ENCODE results near the gene CDC42EP2. TPM values are rescaled to one million over a fixed set of nuclear protein-coding genes. Genes with fewer than 3 reads are reported as not detected.
A peak's percentile ranks its signal among the peaks of the same experiment; 100 is the strongest.

Gene CDC42EP2, protein sequence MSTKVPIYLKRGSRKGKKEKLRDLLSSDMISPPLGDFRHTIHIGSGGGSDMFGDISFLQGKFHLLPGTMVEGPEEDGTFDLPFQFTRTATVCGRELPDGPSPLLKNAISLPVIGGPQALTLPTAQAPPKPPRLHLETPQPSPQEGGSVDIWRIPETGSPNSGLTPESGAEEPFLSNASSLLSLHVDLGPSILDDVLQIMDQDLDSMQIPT
- total RNA-seq (10 to 100 TPM; 16.2 to 20.9 TPM), polyA plus RNA-seq (1 to 10 TPM; 2.3 to 3.5 TPM)
- long read RNA-seq, donor 1, transcript CDC42EP2-201 (2 exons, 2,023 nt): major isoform, 47 of 64 reads
- long read RNA-seq, donor 1, partial matches to known transcripts: 16 of 64 reads
- long read RNA-seq, donor 1, other reads (novel, unspliced or antisense): 1 of 64 reads
- long read RNA-seq, donor 2, transcript CDC42EP2-201 (2 exons, 2,023 nt): major isoform, 8 of 13 reads
- long read RNA-seq, donor 2, partial matches to known transcripts: 0 of 13 reads
- long read RNA-seq, donor 2, other reads (novel, unspliced or antisense): 5 of 13 reads

DNA sequence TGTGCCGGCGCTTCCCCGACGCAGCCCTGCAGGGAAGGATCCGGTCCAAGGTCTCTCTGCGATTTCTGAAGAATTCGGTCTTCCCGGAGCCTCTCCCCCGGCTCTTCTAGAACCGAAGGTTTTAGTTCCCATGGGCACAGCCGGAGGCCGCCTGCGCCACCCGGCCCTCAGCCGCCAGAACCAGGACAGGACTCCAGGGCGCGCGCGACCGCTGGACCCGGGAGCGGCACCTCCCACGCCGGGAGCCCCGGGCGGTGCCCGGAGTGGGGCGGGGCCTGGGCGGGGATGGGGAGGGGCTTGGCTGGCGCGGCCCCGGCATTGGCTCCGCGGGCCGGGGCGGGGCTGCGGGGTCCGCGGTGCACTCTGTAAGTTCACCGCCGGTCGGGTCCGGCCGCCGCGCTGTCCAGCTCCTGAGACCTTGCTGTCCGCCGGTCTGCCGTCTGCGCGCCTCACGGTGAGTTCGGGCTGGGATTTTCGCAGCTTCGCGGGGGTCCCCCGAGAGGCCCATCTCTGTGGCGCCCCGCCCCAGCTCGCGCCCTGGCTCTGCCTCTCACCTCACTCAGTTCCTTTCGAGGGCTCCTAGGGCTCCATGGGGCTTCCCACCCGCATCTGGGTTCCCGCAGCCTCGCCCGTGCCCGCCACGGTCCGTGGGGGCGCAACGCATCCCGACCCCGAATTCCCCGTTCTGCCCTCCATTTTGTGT is at the start of gene CDC42EP2:
Gene CDC42EP2, plus strand, starts transcription at position 366 of the 703 bp plus-strand sequence. CDS start 6,033 bp downstream, outside the sequence.
- peak within 1 kb of the TSS in 1 of 2 donors; percentile 52 for H3K27ac ChIP-seq (ENCODE audit: low read depth in 1 of 2, low read length in 2 of 2)

DNA sequence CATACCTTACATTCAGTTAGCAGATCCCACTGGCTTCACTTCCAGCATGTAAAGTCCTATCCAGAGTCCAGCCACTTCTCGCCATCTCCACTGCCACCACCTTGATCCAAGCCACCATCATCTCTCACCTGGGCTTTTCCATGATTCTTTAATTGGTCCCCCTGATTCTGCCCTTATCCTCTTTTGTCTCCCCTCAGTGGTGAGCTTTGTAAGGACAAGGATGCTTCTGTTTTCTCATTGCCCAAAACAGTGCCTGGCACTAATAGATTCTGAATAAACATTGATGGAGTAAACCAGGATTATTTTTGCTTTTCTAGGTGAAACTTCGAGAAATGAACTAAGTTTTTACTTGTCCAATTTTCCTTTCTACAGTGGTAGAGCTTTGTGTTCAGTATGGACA is 48.5 kb upstream of the CDC42EP2 start:
- intact Hi-C loops (cut with DNase I): no loop called here
- no peak for DNase-seq
- no peak for ATAC-seq (ENCODE audit: low FRiP score)
- H3K36me3 ChIP-seq (ENCODE audit: control insufficient read depth in 1 of 2, insufficient read depth in 2 of 2, low read length in 1 of 2): peaks cover 0 to 4% of the 10 kb centered on the region in 2 donors
- no peak overlapping the region for H3K27ac ChIP-seq (ENCODE audit: low read depth in 1 of 2, low read length in 2 of 2)
- H3K9me3 ChIP-seq (ENCODE audit: control insufficient read depth, low read length): no peaks in the 10 kb centered on the region
- 92% methylated on average over 2 of the region's 2 CpGs for WGBS, 2 donors
- H3K27me3 ChIP-seq (ENCODE audit: control insufficient read depth in 1 of 2, insufficient read depth in 2 of 2, low read length in 1 of 2): no peaks in the 10 kb centered on the region
- H3K4me1 ChIP-seq (ENCODE audit: control insufficient read depth in 1 of 2, insufficient read depth in 2 of 2, low read length in 2 of 2): peaks cover 2% of the 10 kb centered on the region in 2 donors
- no peak overlapping the region for H3K4me3 ChIP-seq (ENCODE audit: low read length in 2 of 2)

More for the DNA sequence above, at the start of gene CDC42EP2:
- intact Hi-C loops (cut with DNase I): loop anchor here (1.0 to 5.0 kb wide), 4 partner anchors 39 to 89 kb away; no protein-coding TSS in a partner anchor
- Histone ChIP-seq H3K9me3 (ENCODE audit: control insufficient read depth, low read length) (no peaks in the 10 kb centered on the region), H3K4me1 (ENCODE audit: control insufficient read depth in 1 of 2, insufficient read depth in 2 of 2, low read length in 2 of 2) (peaks cover 0 to 2% of the 10 kb centered on the region in 2 donors), H3K27me3 (ENCODE audit: control insufficient read depth in 1 of 2, insufficient read depth in 2 of 2, low read length in 1 of 2) (no peaks in the 10 kb centered on the region), H3K36me3 (ENCODE audit: control insufficient read depth in 1 of 2, insufficient read depth in 2 of 2, low read length in 1 of 2) (no peaks in the 10 kb centered on the region), H3K4me3 (ENCODE audit: low read length in 2 of 2) (peak within 1 kb of the TSS; percentile 74 to 82)
- WGBS, 2 donors: 0% methylated on average over 66 to 74 of the region's 74 CpGs
- peak; percentile 96 for ATAC-seq (ENCODE audit: low FRiP score)
- peak; percentile 88 to 96 for DNase-seq

DNA sequence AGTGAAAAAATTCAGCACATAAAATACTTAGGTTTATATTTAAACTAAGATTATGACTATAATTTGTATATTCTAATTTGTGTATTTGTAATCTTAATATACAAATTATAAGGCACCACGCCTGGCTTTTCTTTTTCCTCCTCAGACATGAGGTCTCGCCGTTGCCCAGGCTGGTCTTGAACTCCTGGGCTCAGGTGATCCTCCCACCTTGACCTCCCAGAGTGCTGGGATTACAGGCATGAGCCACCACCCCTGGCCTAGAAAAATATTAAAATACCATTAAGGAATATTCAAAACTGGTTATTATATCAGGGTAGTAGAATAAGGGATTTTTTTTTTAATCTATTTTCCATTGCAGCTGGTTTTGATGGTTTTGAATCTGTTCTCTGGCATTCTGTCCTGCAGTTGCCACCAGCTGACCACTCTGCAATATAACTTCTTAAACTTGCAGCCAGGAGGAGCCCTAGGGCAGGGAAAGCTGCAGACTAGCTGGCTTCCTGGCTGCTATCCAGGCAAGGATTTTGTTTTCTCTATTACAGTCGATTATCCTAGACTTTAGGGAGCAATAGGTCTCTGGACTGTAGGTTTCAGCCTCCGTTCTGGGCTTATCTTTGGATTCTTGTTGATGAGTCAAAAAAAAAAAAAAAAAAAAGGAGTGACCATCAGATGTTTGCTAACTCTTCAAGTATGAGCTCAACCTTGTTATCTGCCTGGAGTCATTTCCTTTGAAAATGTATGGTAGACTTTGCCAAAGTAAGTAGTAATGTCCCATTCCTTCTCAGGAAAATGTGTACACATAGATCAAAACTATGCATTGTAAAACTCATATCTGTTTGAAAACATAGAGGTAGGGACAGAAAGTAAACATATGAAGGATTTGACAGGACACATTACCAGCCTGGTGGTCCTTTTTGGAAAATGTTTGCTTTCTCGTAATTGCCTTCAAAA is 39.7 kb upstream of the CDC42EP2 start:
- H3K27ac ChIP-seq (ENCODE audit: low read depth in 1 of 2, low read length in 2 of 2): no peak overlapping the region
- intact Hi-C loops (cut with DNase I): loop anchor here (1.0 to 2.0 kb wide), 2 partner anchors 40 kb away; partner anchors contain the start of gene CDC42EP2 (in 1 of the 2)
- DNase-seq: peak in 1 of 2 donors; percentile 76
- no peak overlapping the region for H3K4me3 ChIP-seq (ENCODE audit: low read length in 2 of 2)
- WGBS, 2 donors: 31 to 41% methylated on average over 6 of the region's 6 CpGs
- H3K36me3 ChIP-seq (ENCODE audit: control insufficient read depth in 1 of 2, insufficient read depth in 2 of 2, low read length in 1 of 2): peaks cover 0 to 4% of the 10 kb centered on the region in 2 donors
- H3K4me1 ChIP-seq (ENCODE audit: control insufficient read depth in 1 of 2, insufficient read depth in 2 of 2, low read length in 2 of 2): no peaks in the 10 kb centered on the region
- no peaks in the 10 kb centered on the region for H3K9me3 ChIP-seq (ENCODE audit: control insufficient read depth, low read length)
- peak; percentile 93 for ATAC-seq (ENCODE audit: low FRiP score)
- H3K27me3 ChIP-seq (ENCODE audit: control insufficient read depth in 1 of 2, insufficient read depth in 2 of 2, low read length in 1 of 2): no peaks in the 10 kb centered on the region

DNA sequence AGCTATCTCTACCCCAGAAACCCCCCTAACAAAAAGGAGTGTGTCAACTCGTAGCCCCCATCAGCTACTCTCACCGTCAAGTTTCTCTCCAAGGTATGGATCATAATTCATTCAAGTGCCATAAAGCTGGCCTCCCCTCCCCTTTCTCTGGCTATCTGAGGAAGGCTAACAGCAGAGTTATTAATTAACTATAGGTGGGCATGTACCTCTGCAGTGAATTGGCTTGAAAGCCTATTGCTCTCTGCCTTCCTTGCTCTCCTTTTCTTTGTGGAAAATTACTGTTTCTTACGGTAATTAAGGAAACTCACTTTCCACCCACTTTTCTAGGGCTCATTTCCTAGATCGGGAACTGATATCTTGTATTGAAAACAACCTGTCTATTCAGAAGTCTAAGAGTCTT is 38.8 kb upstream of the CDC42EP2 start:
- H3K27me3 ChIP-seq (ENCODE audit: control insufficient read depth in 1 of 2, insufficient read depth in 2 of 2, low read length in 1 of 2): no peaks in the 10 kb centered on the region
- intact Hi-C loops (cut with DNase I): loop anchor here (1.0 to 2.0 kb wide), 2 partner anchors 39 kb away; partner anchors contain the start of gene CDC42EP2 (in 1 of the 2)
- 84 to 87% methylated on average over 4 of the region's 4 CpGs for WGBS, 2 donors
- H3K27ac ChIP-seq (ENCODE audit: low read depth in 1 of 2, low read length in 2 of 2): no peak overlapping the region
- no peaks in the 10 kb centered on the region for H3K9me3 ChIP-seq (ENCODE audit: control insufficient read depth, low read length)
- ATAC-seq (ENCODE audit: low FRiP score) (no peak), DNase-seq (no peak)
- H3K4me3 ChIP-seq (ENCODE audit: low read length in 2 of 2): no peak overlapping the region
- H3K4me1 ChIP-seq (ENCODE audit: control insufficient read depth in 1 of 2, insufficient read depth in 2 of 2, low read length in 2 of 2): no peaks in the 10 kb centered on the region
- H3K36me3 ChIP-seq (ENCODE audit: control insufficient read depth in 1 of 2, insufficient read depth in 2 of 2, low read length in 1 of 2): no peaks in the 10 kb centered on the region

DNA sequence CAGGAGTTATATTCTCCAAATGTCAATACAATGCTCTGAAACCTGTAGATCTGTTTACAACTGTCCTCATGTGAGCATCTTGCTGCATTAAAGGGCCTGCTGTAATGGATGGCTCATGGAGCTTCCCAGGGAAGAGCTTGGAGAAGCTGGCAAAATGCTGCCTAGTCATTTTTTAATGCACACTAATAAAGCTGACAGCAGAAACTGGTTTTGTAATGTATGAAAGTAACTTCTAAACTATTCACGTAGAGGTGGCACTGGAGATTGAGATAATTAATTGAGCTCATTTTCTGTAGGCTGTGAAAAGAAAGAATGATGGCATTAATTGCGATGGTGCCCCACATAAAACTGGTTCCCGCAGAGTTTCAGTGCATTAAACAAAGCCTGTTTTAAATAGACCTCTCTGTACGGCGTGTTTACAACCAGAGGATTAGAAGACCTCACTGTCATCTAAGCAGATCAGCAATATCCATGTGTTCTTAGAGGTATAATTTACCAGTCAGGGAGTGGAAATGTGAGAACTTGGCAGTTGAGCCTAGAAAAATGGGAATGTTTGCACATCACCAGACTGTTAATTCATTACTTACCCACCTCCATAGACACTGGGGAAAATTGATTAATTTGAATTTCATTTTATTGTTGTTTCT is 36.9 kb upstream of the CDC42EP2 start:
- WGBS, 2 donors: 90 to 93% methylated on average over 5 of the region's 5 CpGs
- no peak for DNase-seq
- Histone ChIP-seq H3K27ac (ENCODE audit: low read depth in 1 of 2, low read length in 2 of 2) (no peak overlapping the region), H3K4me1 (ENCODE audit: control insufficient read depth in 1 of 2, insufficient read depth in 2 of 2, low read length in 2 of 2) (no peaks in the 10 kb centered on the region), H3K9me3 (ENCODE audit: control insufficient read depth, low read length) (no peaks in the 10 kb centered on the region), H3K27me3 (ENCODE audit: control insufficient read depth in 1 of 2, insufficient read depth in 2 of 2, low read length in 1 of 2) (no peaks in the 10 kb centered on the region), H3K4me3 (ENCODE audit: low read length in 2 of 2) (no peak overlapping the region), H3K36me3 (ENCODE audit: control insufficient read depth in 1 of 2, insufficient read depth in 2 of 2, low read length in 1 of 2) (peaks cover 0 to 4% of the 10 kb centered on the region in 2 donors)
- intact Hi-C loops (cut with DNase I): no loop called here
- ATAC-seq (ENCODE audit: low FRiP score): no peak

DNA sequence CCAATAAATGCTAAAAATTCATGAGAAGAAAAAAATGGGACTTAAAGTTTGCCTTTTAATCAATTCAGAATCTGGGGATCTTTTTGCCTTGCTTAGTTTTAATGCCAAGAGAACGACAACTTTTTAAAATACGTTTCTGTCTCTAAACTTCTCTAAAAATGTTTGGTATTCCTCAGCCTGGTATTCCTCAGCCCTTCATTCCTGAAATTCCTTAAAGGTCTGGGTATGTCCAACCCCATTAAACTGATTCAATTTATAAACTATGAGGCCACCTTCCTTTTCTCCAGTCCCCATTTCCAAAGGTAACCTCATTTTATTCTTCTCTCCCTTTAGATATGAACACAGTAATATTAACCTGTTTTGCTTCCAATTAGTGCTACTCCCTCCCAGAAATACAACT is 36.3 kb upstream of the CDC42EP2 start:
- H3K4me3 ChIP-seq (ENCODE audit: low read length in 2 of 2): no peak overlapping the region
- 43 to 49% methylated on average over 2 of the region's 2 CpGs for WGBS, 2 donors
- intact Hi-C loops (cut with DNase I): no loop called here
- DNase-seq: no peak
- ATAC-seq (ENCODE audit: low FRiP score): no peak
- H3K27me3 ChIP-seq (ENCODE audit: control insufficient read depth in 1 of 2, insufficient read depth in 2 of 2, low read length in 1 of 2): no peaks in the 10 kb centered on the region
- no peak overlapping the region for H3K27ac ChIP-seq (ENCODE audit: low read depth in 1 of 2, low read length in 2 of 2)
- peaks cover 0 to 4% of the 10 kb centered on the region in 2 donors for H3K36me3 ChIP-seq (ENCODE audit: control insufficient read depth in 1 of 2, insufficient read depth in 2 of 2, low read length in 1 of 2)
- no peaks in the 10 kb centered on the region for H3K9me3 ChIP-seq (ENCODE audit: control insufficient read depth, low read length)
- H3K4me1 ChIP-seq (ENCODE audit: control insufficient read depth in 1 of 2, insufficient read depth in 2 of 2, low read length in 2 of 2): no peaks in the 10 kb centered on the region

DNA sequence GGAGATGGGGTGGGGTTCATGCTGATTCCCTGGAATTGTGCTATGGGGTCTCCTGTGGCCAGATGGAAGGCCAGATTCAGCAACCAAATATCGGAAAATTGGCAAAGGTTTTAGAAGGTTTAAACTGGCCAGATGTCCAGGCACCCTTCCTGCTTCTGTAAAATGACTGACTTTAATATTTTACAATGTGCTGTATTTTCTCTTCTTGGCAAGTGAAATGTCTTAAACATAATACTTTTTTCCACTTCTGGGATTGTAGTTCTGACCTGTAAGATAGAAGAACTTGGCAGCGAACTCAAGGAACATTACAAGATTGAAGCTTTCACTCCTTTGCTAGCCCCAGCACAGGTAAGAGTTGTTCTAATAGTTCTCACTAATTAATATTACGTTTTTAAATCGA is 35.4 kb upstream of the CDC42EP2 start:
- ATAC-seq (ENCODE audit: low FRiP score) (no peak), DNase-seq (no peak)
- H3K4me3 ChIP-seq (ENCODE audit: low read length in 2 of 2): no peak overlapping the region
- no peaks in the 10 kb centered on the region for H3K4me1 ChIP-seq (ENCODE audit: control insufficient read depth in 1 of 2, insufficient read depth in 2 of 2, low read length in 2 of 2)
- peaks cover 0 to 4% of the 10 kb centered on the region in 2 donors for H3K36me3 ChIP-seq (ENCODE audit: control insufficient read depth in 1 of 2, insufficient read depth in 2 of 2, low read length in 1 of 2)
- H3K27me3 ChIP-seq (ENCODE audit: control insufficient read depth in 1 of 2, insufficient read depth in 2 of 2, low read length in 1 of 2): no peaks in the 10 kb centered on the region
- 63 to 65% methylated on average over 4 of the region's 4 CpGs for WGBS, 2 donors
- peak overlapping the region in 1 of 2 donors; percentile 31 for H3K27ac ChIP-seq (ENCODE audit: low read depth in 1 of 2, low read length in 2 of 2)
- H3K9me3 ChIP-seq (ENCODE audit: control insufficient read depth, low read length): no peaks in the 10 kb centered on the region
- intact Hi-C loops (cut with DNase I): no loop called here

Data from aorta (tissue), 5 donors.